H1 (cell line): ENCODE data around the gene CELF5. TPM values are rescaled to one million over a fixed set of nuclear protein-coding genes. Genes with fewer than 3 reads are reported as not detected.

Source experiments
- CTCF ChIA-PET: fragments of 300-600 bp; sonication (Branson Sonifier 250); formaldehyde crosslinking; loops from one replicate; lab custom pipeline; 2021; ENCODE audit not compliant: partially characterized antibody; lab: Charles Lee
- POLR2A ChIA-PET: fragments of 300-600 bp; sonication (Branson Sonifier 250); formaldehyde crosslinking; loops from one replicate; lab custom pipeline; 2021; ENCODE audit warnings: inconsistent platforms; ENCODE audit not compliant: partially characterized antibody; lab: Charles Lee
- DNase-seq, 2 experiments: peaks; one replicate each; pipeline versions ENCODE4 v3.0.0 to v3.0.0-alpha.2; 2010 to 2022; ENCODE audit warnings: low spot score in 2 of 2, low read depth in 1 of 2, mixed read lengths in 1 of 2
- FAIRE-seq: peaks from 2 replicates; lab custom pipeline; 2011; peaks lifted over from hg19 to GRCh38; lab: Jason Lieb, UNC
- H2AFZ ChIP-seq: 2 replicates; pipeline ENCODE4 v1.8.1; 2012; ENCODE audit warnings: low read length, inconsistent platforms
- H2AK5ac ChIP-seq: 2 replicates; pipeline ENCODE4 v1.6.1; 2013; ENCODE audit warnings: low read depth, low read length
- H2BK120ac ChIP-seq: replicated peaks from 2 replicates; pipeline ENCODE3; 2013; ENCODE audit warnings: low read depth, low read length, inconsistent platforms
- H2BK12ac ChIP-seq: 2 replicates; pipeline ENCODE4 v1.6.1; 2013; ENCODE audit warnings: low read depth, low read length
- H2BK15ac ChIP-seq: 2 replicates; pipeline ENCODE4 v1.6.1; 2013; ENCODE audit warnings: low read length
- H2BK20ac ChIP-seq: 2 replicates; pipeline ENCODE4 v1.6.1; 2013; ENCODE audit warnings: low read length
- H2BK5ac ChIP-seq: 2 replicates; pipeline ENCODE4 v1.6.1; 2013; ENCODE audit warnings: low read depth, low read length
- H3K14ac ChIP-seq: 2 replicates; pipeline ENCODE4 v1.6.1; 2013; ENCODE audit warnings: inconsistent platforms; ENCODE audit not compliant: insufficient read length
- H3K18ac ChIP-seq: 2 replicates; pipeline ENCODE4 v1.6.1; 2013; ENCODE audit warnings: low read length; ENCODE audit errors: extremely low read depth
- H3K23ac ChIP-seq: 2 replicates; pipeline ENCODE4 v1.6.1; 2013; ENCODE audit warnings: inconsistent platforms; ENCODE audit not compliant: insufficient read length
- H3K23me2 ChIP-seq: 2 replicates; pipeline ENCODE4 v1.6.1; 2013; ENCODE audit warnings: low read depth, low read length
- H3K27ac ChIP-seq: 2 replicates; pipeline ENCODE4 v1.6.1; 2011; ENCODE audit warnings: low read depth, low read length, inconsistent platforms
- H3K27me3 ChIP-seq, 4 experiments: replicated peaks in 1 of 4; 1 replicate in 1 of 4; 2 replicates in 3 of 4; pipeline versions ENCODE4 v1.6.1 to v1.8.1; 2011 to 2013; ENCODE audit warnings: low read length in 3 of 4, mild to moderate bottlenecking in 3 of 4, inconsistent platforms in 2 of 4, mixed read lengths in 2 of 4, moderate library complexity in 1 of 4; ENCODE audit not compliant: control insufficient read depth in 3 of 4, insufficient read depth in 3 of 4; ENCODE audit errors: extremely low read depth in 1 of 4
- H3K36me3 ChIP-seq, 4 experiments: 2 replicates each; pipeline versions ENCODE4 v1.6.1 to v1.8.1; 2011 to 2013; ENCODE audit warnings: mild to moderate bottlenecking in 4 of 4, low read length in 3 of 4, moderate library complexity in 2 of 4, control low read depth in 1 of 4, inconsistent platforms in 1 of 4; ENCODE audit not compliant: insufficient read depth in 4 of 4, control insufficient read depth in 2 of 4
- H3K4ac ChIP-seq: replicated peaks from 2 replicates; pipeline ENCODE3; 2013; ENCODE audit warnings: low read length, low read depth, mixed read lengths, inconsistent platforms; ENCODE audit not compliant: insufficient read length
- H3K4me1 ChIP-seq, 4 experiments: replicated peaks in 1 of 4; 1 replicate in 1 of 4; 2 replicates in 3 of 4; pipeline versions ENCODE4 v1.6.1 to v1.8.1; 2011 to 2013; ENCODE audit warnings: low read length in 3 of 4, inconsistent platforms in 2 of 4, mixed read lengths in 1 of 4; ENCODE audit not compliant: insufficient read depth in 4 of 4, control insufficient read depth in 3 of 4
- H3K4me2 ChIP-seq, 2 experiments: 2 replicates each; pipeline versions ENCODE4 v1.6.1 to v1.8.1; 2011 to 2013; ENCODE audit warnings: low read depth in 2 of 2, low read length in 2 of 2, control low read depth in 1 of 2, inconsistent platforms in 1 of 2, mild to moderate bottlenecking in 1 of 2; ENCODE audit not compliant: insufficient read depth in 1 of 2
- H3K4me3 ChIP-seq, 4 experiments: fragments of 200-600, 300-600 bp in 1 of 4; sonication (generic), shearing (Covaris generic), sonication (Bioruptor Twin) in 1 of 4; 2 replicates each; pipeline versions ENCODE4 v1.5.1 to v1.8.1; 2011 to 2016; ENCODE audit warnings: low read length in 4 of 4, low read depth in 3 of 4, control low read depth in 2 of 4, inconsistent platforms in 2 of 4, mild to moderate bottlenecking in 2 of 4, mixed read lengths in 1 of 4, moderate library complexity in 1 of 4; ENCODE audit not compliant: insufficient read depth in 2 of 4; ENCODE audit errors: extremely low read depth in 1 of 4
- H3K56ac ChIP-seq: replicated peaks from 2 replicates; pipeline ENCODE3; 2013; ENCODE audit warnings: low read depth, mild to moderate bottlenecking, mixed read lengths, low read length, inconsistent platforms; ENCODE audit not compliant: insufficient read length
- H3K79me1 ChIP-seq: 2 replicates; pipeline ENCODE4 v1.6.1; 2013; ENCODE audit warnings: low read depth, low read length, control low read depth
- H3K79me2 ChIP-seq, 2 experiments: 2 replicates each; pipeline versions ENCODE4 v1.6.1 to v1.8.1; 2012 to 2013; ENCODE audit warnings: low read length in 2 of 2, mild to moderate bottlenecking in 2 of 2, inconsistent platforms in 1 of 2; ENCODE audit not compliant: insufficient read depth in 2 of 2, control insufficient read depth in 1 of 2
- H3K9ac ChIP-seq, 4 experiments: replicated peaks in 1 of 4; 1 replicate in 1 of 4; 2 replicates in 3 of 4; pipeline versions ENCODE4 v1.6.1 to v1.8.1; 2011 to 2013; ENCODE audit warnings: low read depth in 3 of 4, low read length in 3 of 4, control low read depth in 2 of 4, mild to moderate bottlenecking in 2 of 4, moderate library complexity in 2 of 4, inconsistent platforms in 1 of 4; ENCODE audit errors: extremely low read depth in 1 of 4
- H3K9me3 ChIP-seq, 2 experiments: 2 replicates each; pipeline versions ENCODE4 v1.6.1 to v1.8.1; 2012 to 2013; ENCODE audit warnings: mild to moderate bottlenecking in 2 of 2, moderate library complexity in 2 of 2, control low read depth in 1 of 2, inconsistent platforms in 1 of 2, low read depth in 1 of 2, low read length in 1 of 2, mixed read lengths in 1 of 2; ENCODE audit not compliant: insufficient read depth in 2 of 2
- H4K20me1 ChIP-seq, 2 experiments: replicated peaks in 1 of 2; 2 replicates each; pipeline versions ENCODE3 to v1.8.1; 2011 to 2013; ENCODE audit warnings: inconsistent platforms in 2 of 2, low read length in 2 of 2, mild to moderate bottlenecking in 1 of 2; ENCODE audit not compliant: insufficient read depth in 2 of 2, control insufficient read depth in 1 of 2
- H4K5ac ChIP-seq: 2 replicates; pipeline ENCODE4 v1.6.1; 2013; ENCODE audit warnings: low read length, low read depth, mixed read lengths, inconsistent platforms; ENCODE audit not compliant: insufficient read length
- H4K8ac ChIP-seq: 2 replicates; pipeline ENCODE4 v1.8.0; 2013; ENCODE audit warnings: mild to moderate bottlenecking, moderate library complexity, low read length, inconsistent platforms; ENCODE audit not compliant: insufficient read depth; ENCODE audit errors: extremely low read depth
- H4K91ac ChIP-seq: replicated peaks from 2 replicates; pipeline ENCODE3; 2013; ENCODE audit warnings: low read length, mixed read lengths, inconsistent platforms; ENCODE audit not compliant: insufficient read length
- CBX5 ChIP-seq: fragments of 300-800, 300-1000 bp; sonication (generic); IDR thresholded peaks from 2 replicates; pipeline ENCODE4 v1.7.1; 2016; ENCODE audit warnings: antibody characterized with exemption, low read length, low read depth
- CHD1 ChIP-seq: IDR thresholded peaks from 2 replicates; pipeline ENCODE4 v1.6.1; 2012; ENCODE audit warnings: low read depth, low read length, improper control_type of control experiment
- CHD2 ChIP-seq: IDR thresholded peaks from 2 replicates; pipeline ENCODE4 v1.6.1; 2012; ENCODE audit warnings: low read length, improper control_type of control experiment
- EP300 ChIP-seq, 2 experiments: IDR thresholded peaks; 1 replicate in 1 of 2; 2 replicates in 1 of 2; pipeline ENCODE4 v1.6.1; 2011 to 2012; ENCODE audit warnings: low read depth in 2 of 2, low read length in 2 of 2, mild to moderate bottlenecking in 2 of 2, borderline replicate concordance in 1 of 2, inconsistent platforms in 1 of 2, moderate library complexity in 1 of 2
- RNF2 ChIP-seq: fragments of 200-900, 300-1000 bp; sonication (generic); IDR thresholded peaks from 2 replicates; pipeline ENCODE4 v1.7.1; 2016; ENCODE audit warnings: borderline replicate concordance, low read depth, mild to moderate bottlenecking, antibody characterized with exemption, low read length; ENCODE audit not compliant: poor library complexity, severe bottlenecking; ENCODE audit errors: missing control alignments
- SIRT6 ChIP-seq: IDR thresholded peaks from one replicate; pipeline ENCODE4 v1.7.1; 2012; ENCODE audit warnings: low read length, inconsistent platforms
- WGBS, 2 experiments: shearing (Covaris generic) in 1 of 2; methylation state at CpG; one replicate each; pipeline versions ENCODE4 v1.1.6 to v1.1.7; 2013 to 2015; ENCODE audit warnings: low lambda C conversion rate in 2 of 2, mixed read lengths in 2 of 2, inconsistent platforms in 1 of 2, low coverage in 1 of 2, missing lambda C conversion rate in 1 of 2; ENCODE audit not compliant: insufficient replicate concordance in 2 of 2, insufficient coverage in 1 of 2, insufficient read length in 1 of 2; ENCODE audit errors: extremely low coverage in 1 of 2, missing lambda C conversion rate in 1 of 2; 5-methylcytosine and 5-hydroxymethylcytosine counted together
- polyA plus RNA-seq, 7 experiments: library from polyadenylated mRNA; depleted of rRNA in 3 of 7; stranded (reverse) in 5 of 7; unstranded in 2 of 7; fragments of >200 nt in 5 of 7; fragments of 200-250 nt in 2 of 7; gene quantifications; 1 replicate in 5 of 7; 2 replicates in 1 of 7; 4 replicates in 1 of 7; pipeline versions ENCODE4 v1.2.1 to v1.2.3, GENCODE V29; 2011 to 2013; ENCODE audit warnings: missing spikeins in 2 of 7, mixed read lengths in 2 of 7
- total RNA-seq: library from RNA; stranded (reverse); fragmentation: NEBNext Ultra II Directional; extraction: Animal tissue kit (Norgen Biotek cat#: 25700); gene quantifications from 2 replicates; pipeline ENCODE4 v1.2.1, GENCODE V29; 2021

CELF5 gene
- total and polyA plus RNA-seq, 2 of the 8 experiments (the other 6 are each of a cell fraction or from before 2014, with no cell fraction given) = 9.8 to 15.0 TPM

GRCh38 chr19:3315676-3315973 is 91.2 kb downstream of the CELF5 start:
- H4K5ac ChIP-seq = no peak overlapping the region
- H3K27ac ChIP-seq = no peak overlapping the region
- no peak overlapping the region for H2AFZ ChIP-seq
- H3K56ac ChIP-seq = no peak overlapping the region
- no peak overlapping the region for H2AK5ac ChIP-seq
- H3K4ac ChIP-seq = no peak overlapping the region
- no peaks in the 10 kb centered on the region for H3K79me2 ChIP-seq
- no peak overlapping the region for H4K8ac ChIP-seq
- no peak overlapping the region for H2BK20ac ChIP-seq
- H3K27me3 ChIP-seq = 0 out of 7 replicates have a peak, but pooled peaks cover 0 to 4% (median 0%) of the 10 kb centered on the region in 4 experiments
- no peak overlapping the region for H3K14ac ChIP-seq
- H3K18ac ChIP-seq = no peak overlapping the region
- CTCF ChIA-PET = interaction anchor here (1.0 to 7.2 kb wide), 4 partner anchors 11 to 157 kb away, joined by 3 to 48 read pairs (median 6); no protein-coding TSS in a partner anchor
- H3K36me3 ChIP-seq = no peaks in the 10 kb centered on the region
- no peak overlapping the region for H3K4me3 ChIP-seq
- H3K4me2 ChIP-seq = no peak overlapping the region
- 0 out of 7 replicates have a peak, but pooled peaks cover 0 to 2% (median 0%) of the 10 kb centered on the region in 4 experiments for H3K4me1 ChIP-seq
- H2BK120ac ChIP-seq = no peak overlapping the region
- 74% methylated on average over 7 of the region's 7 CpGs; no CpG with 5 or more reads in 1 of the 2 experiments for WGBS, 2 experiments
- DNase-seq = no peak
- FAIRE-seq = no peak
- no peaks in the 10 kb centered on the region for H3K79me1 ChIP-seq
- H2BK12ac ChIP-seq = no peak overlapping the region
- H3K9ac ChIP-seq = no peak overlapping the region
- H3K23ac ChIP-seq = no peak overlapping the region
- no peaks in the 10 kb centered on the region; the same call in 1 of the 2 replicates for H3K23me2 ChIP-seq
- no peak overlapping the region for H2BK15ac ChIP-seq
- TF ChIP-seq CHD1 (no peak), SIRT6 (no peak), RNF2 (no peak), CBX5 (no peak), EP300 (IDR thresholded peaks at IDR 0.05; ENCODE audit: borderline replicate concordance in 1 of 2, low read depth in 2 of 2, low read length in 2 of 2) (no peak), CHD2 (no peak)
- no peak overlapping the region for H2BK5ac ChIP-seq
- no peaks in the 10 kb centered on the region for H4K20me1 ChIP-seq
- POLR2A ChIA-PET = no interaction called here
- no peaks in the 10 kb centered on the region for H3K9me3 ChIP-seq
- no peak overlapping the region for H4K91ac ChIP-seq
